HG02642 (cell line): ENCODE data around the gene TTLL11.
"Not testable (repeated sequence)": the region's sequence is repeated elsewhere in the genome, so short reads cannot be mapped to it uniquely, and the experiment has no call there.

Source experiments
- ATAC-seq: cut with Tn5 transposase; IDR thresholded peaks from one replicate; pipeline ENCODE4 v1.9.1; 2021; ENCODE audit warnings: mild to moderate bottlenecking; ENCODE audit not compliant: unreplicated experiment, poor library complexity

The TTLL11 gene

GRCh38 chr9:121917375-121918335 lies 175.5 kb downstream of the TTLL11 start:
- no peak for ATAC-seq

- ATAC-seq, result no peak
These were observed 177.8 kb downstream of the TTLL11 start for GRCh38 chr9:121915304-121915625.

- no peak for ATAC-seq
These were observed 178.4 kb downstream of the TTLL11 start for GRCh38 chr9:121914604-121915303.

- no peak for ATAC-seq
These were observed 179.0 kb downstream of the TTLL11 start for GRCh38 chr9:121914017-121914595.

GRCh38 chr9:121912812-121913627 lies 180.1 kb downstream of the TTLL11 start:
- ATAC-seq, result no peak

- ATAC-seq, result no peak
These were observed 182.5 kb downstream of the TTLL11 start for GRCh38 chr9:121910491-121911040.

GRCh38 chr9:121909111-121909510 lies 184.0 kb downstream of the TTLL11 start:
- ATAC-seq, result no peak

GRCh38 chr9:121906074-121906870 lies 186.8 kb downstream of the TTLL11 start:
- no peak for ATAC-seq

GRCh38 chr9:121902461-121903135 lies 190.5 kb downstream of the TTLL11 start:
- ATAC-seq, result no peak

GRCh38 chr9:121901616-121902015 lies 191.5 kb downstream of the TTLL11 start:
- ATAC-seq, result no peak

GRCh38 chr9:121900163-121900562 lies 192.9 kb downstream of the TTLL11 start:
- no peak for ATAC-seq

- no peak for ATAC-seq
These were observed 194.3 kb downstream of the TTLL11 start for GRCh38 chr9:121898856-121899255.

- no peak for ATAC-seq
These were observed 196.0 kb downstream of the TTLL11 start for GRCh38 chr9:121897140-121897539.

- ATAC-seq, result no peak
These were observed 196.6 kb downstream of the TTLL11 start for GRCh38 chr9:121896545-121896943.

- no peak for ATAC-seq
These were observed 197.1 kb downstream of the TTLL11 start for GRCh38 chr9:121895818-121896544.

- ATAC-seq, result no peak
These were observed 197.8 kb downstream of the TTLL11 start for GRCh38 chr9:121895358-121895757.

GRCh38 chr9:121894380-121894779 lies 198.7 kb downstream of the TTLL11 start:
- not testable (repeated sequence) for ATAC-seq

GRCh38 chr9:121893786-121894185 lies 199.3 kb downstream of the TTLL11 start:
- no peak for ATAC-seq
